ENCODE measurements around the gene MFSD11. TPM values are rescaled to one million over a fixed set of nuclear protein-coding genes. Genes with fewer than 3 reads are reported as not detected.

MFSD11 gene
- polyA plus RNA-seq, 3 donors, result 19.8 to 24.8 (median 23.8) TPM

- H3K9ac ChIP-seq (ENCODE audit: insufficient read depth, low read length, poor library complexity, severe bottlenecking), result no peak overlapping the region
- peak; percentile 34 to 69 (median 63) for DNase-seq
- H3K36me3 Mint-ChIP-seq, result peaks cover 65 to 89% of the 10 kb centered on the region in 2 donors
These were observed 35.1 kb downstream of the MFSD11 start for GRCh38 chr17:76772842-76773525.

GRCh38 chr17:76775021-76775600 lies 37.2 kb downstream of the MFSD11 start:
- no peak for TF ChIP-seq CTCF (IDR thresholded peaks at IDR 0.05)
- peaks cover 59 to 86% of the 10 kb centered on the region in 2 donors for H3K36me3 ChIP-seq (replicated peaks in 1 of 2; ENCODE audit: control insufficient read depth in 1 of 2, insufficient read depth in 2 of 2, low read length in 2 of 2)

More at GRCh38 chr17:76772842-76773525, 35.1 kb downstream of the MFSD11 start:
- peaks cover 3 to 9% of the 10 kb centered on the region in 2 donors for H3K4me1 ChIP-seq (ENCODE audit: control insufficient read depth in 1 of 2, insufficient read depth in 2 of 2, low read length in 2 of 2)
- peaks cover 58 to 93% of the 10 kb centered on the region in 2 donors for H3K36me3 ChIP-seq (replicated peaks in 1 of 2; ENCODE audit: control insufficient read depth in 1 of 2, insufficient read depth in 2 of 2, low read length in 2 of 2)
- H3K27ac ChIP-seq (ENCODE audit: low read depth in 1 of 2, low read length in 2 of 2), result peak overlapping the region in 1 of 2 donors; percentile 58
- no peaks in the 10 kb centered on the region for H3K9me3 Mint-ChIP-seq
- H4K20me1 ChIP-seq (ENCODE audit: insufficient read depth, low read length), result no peaks in the 10 kb centered on the region
- peak overlapping the region; percentile 19 for H3K4me2 ChIP-seq (replicated peaks; ENCODE audit: extremely low read depth, low read length, poor library complexity, severe bottlenecking)
- WGBS (ENCODE audit: insufficient coverage), result 92% methylated on average over 5 of the region's 6 CpGs
- TF ChIP-seq CTCF (IDR thresholded peaks at IDR 0.05), result no peak
- intact Hi-C loops (cut with micrococcal nuclease), result no loop called here
- no peaks in the 10 kb centered on the region for H3K79me2 ChIP-seq (ENCODE audit: insufficient read depth, low read length)
- H3K4me3 ChIP-seq (replicated peaks in 1 of 3; ENCODE audit: low read depth in 2 of 3, low read length in 3 of 3), result no peak overlapping the region
- peaks cover 0 to 1% (median 0%) of the 10 kb centered on the region in 3 donors for H3K27me3 Mint-ChIP-seq (ENCODE audit: low read depth in 3 of 3)
- no peak overlapping the region for H3K4me3 Mint-ChIP-seq
- no peaks in the 10 kb centered on the region for H3K27me3 ChIP-seq (ENCODE audit: control insufficient read depth in 2 of 2, insufficient read depth in 2 of 2, low read length in 2 of 2)
- peaks cover 10% of the 10 kb centered on the region for H3K4me1 Mint-ChIP-seq
- no peaks in the 10 kb centered on the region for H3K9me3 ChIP-seq (replicated peaks in 1 of 2; ENCODE audit: control insufficient read depth in 1 of 2, insufficient read depth in 1 of 2, low read length in 2 of 2)
- H2AFZ ChIP-seq (ENCODE audit: insufficient read depth, low read depth, low read length, poor library complexity, severe bottlenecking), result no peak overlapping the region
- peak overlapping the region; percentile 47 to 73 (median 62) for H3K27ac Mint-ChIP-seq

More at GRCh38 chr17:76775021-76775600, 37.2 kb downstream of the MFSD11 start:
- no peak overlapping the region for H3K4me2 ChIP-seq (replicated peaks; ENCODE audit: extremely low read depth, low read length, poor library complexity, severe bottlenecking)
- peaks cover 10% of the 10 kb centered on the region for H3K4me1 Mint-ChIP-seq
- no peak overlapping the region for H2AFZ ChIP-seq (ENCODE audit: insufficient read depth, low read depth, low read length, poor library complexity, severe bottlenecking)
- H3K27ac ChIP-seq (ENCODE audit: low read depth in 1 of 2, low read length in 2 of 2), result no peak overlapping the region
- intact Hi-C loops (cut with micrococcal nuclease), result no loop called here
- H3K9me3 Mint-ChIP-seq, result no peaks in the 10 kb centered on the region
- H4K20me1 ChIP-seq (ENCODE audit: insufficient read depth, low read length), result no peaks in the 10 kb centered on the region
- peaks cover 0 to 1% (median 0%) of the 10 kb centered on the region in 3 donors for H3K27me3 Mint-ChIP-seq (ENCODE audit: low read depth in 3 of 3)
- peaks cover 3 to 9% of the 10 kb centered on the region in 2 donors for H3K4me1 ChIP-seq (ENCODE audit: control insufficient read depth in 1 of 2, insufficient read depth in 2 of 2, low read length in 2 of 2)
- no peaks in the 10 kb centered on the region for H3K9me3 ChIP-seq (replicated peaks in 1 of 2; ENCODE audit: control insufficient read depth in 1 of 2, insufficient read depth in 1 of 2, low read length in 2 of 2)
- H3K79me2 ChIP-seq (ENCODE audit: insufficient read depth, low read length), result no peaks in the 10 kb centered on the region
- peaks cover 69 to 85% of the 10 kb centered on the region in 2 donors for H3K36me3 Mint-ChIP-seq
- H3K4me3 Mint-ChIP-seq, result no peak overlapping the region
- H3K27me3 ChIP-seq (ENCODE audit: control insufficient read depth in 2 of 2, insufficient read depth in 2 of 2, low read length in 2 of 2), result no peaks in the 10 kb centered on the region
- H3K9ac ChIP-seq (ENCODE audit: insufficient read depth, low read length, poor library complexity, severe bottlenecking), result no peak overlapping the region
- WGBS (ENCODE audit: insufficient coverage), result 100% methylated on average over 5 of the region's 10 CpGs
- no peak for DNase-seq
- no peak overlapping the region for H3K27ac Mint-ChIP-seq
- no peak overlapping the region for H3K4me3 ChIP-seq (replicated peaks in 1 of 3; ENCODE audit: low read depth in 2 of 3, low read length in 3 of 3)
